ENCODE measurements around the gene SMS. TPM values are rescaled to one million over a fixed set of nuclear protein-coding genes. Genes with fewer than 3 reads are reported as not detected.

Gene SMS
- total and polyA plus RNA-seq, 10 of the 15 experiments (the other 5 are each of a cell fraction or from before 2014, with no cell fraction given): 55.8 to 156 (median 114) TPM

DNA sequence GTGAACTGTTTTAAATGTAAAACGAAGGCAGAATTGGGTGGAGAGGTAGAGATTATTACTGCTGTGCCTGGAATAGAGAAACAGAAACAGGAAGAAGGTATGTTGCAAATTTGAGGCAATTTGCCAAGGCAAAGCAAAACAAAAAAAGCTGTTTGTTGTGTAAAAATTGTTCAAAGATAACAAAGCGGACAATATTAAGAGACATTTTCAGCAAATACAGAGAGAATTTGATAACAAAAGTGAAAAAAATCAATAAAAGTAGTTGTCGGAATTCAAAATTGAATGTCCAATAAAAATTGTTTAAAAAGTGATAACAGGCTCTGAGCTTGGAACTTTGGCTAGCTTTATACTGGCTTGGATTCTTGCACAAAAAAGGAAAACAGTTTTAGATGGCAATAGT, 14.4 kb upstream of the SMS start (continued):
- TF ChIP-seq, protein P1, sequence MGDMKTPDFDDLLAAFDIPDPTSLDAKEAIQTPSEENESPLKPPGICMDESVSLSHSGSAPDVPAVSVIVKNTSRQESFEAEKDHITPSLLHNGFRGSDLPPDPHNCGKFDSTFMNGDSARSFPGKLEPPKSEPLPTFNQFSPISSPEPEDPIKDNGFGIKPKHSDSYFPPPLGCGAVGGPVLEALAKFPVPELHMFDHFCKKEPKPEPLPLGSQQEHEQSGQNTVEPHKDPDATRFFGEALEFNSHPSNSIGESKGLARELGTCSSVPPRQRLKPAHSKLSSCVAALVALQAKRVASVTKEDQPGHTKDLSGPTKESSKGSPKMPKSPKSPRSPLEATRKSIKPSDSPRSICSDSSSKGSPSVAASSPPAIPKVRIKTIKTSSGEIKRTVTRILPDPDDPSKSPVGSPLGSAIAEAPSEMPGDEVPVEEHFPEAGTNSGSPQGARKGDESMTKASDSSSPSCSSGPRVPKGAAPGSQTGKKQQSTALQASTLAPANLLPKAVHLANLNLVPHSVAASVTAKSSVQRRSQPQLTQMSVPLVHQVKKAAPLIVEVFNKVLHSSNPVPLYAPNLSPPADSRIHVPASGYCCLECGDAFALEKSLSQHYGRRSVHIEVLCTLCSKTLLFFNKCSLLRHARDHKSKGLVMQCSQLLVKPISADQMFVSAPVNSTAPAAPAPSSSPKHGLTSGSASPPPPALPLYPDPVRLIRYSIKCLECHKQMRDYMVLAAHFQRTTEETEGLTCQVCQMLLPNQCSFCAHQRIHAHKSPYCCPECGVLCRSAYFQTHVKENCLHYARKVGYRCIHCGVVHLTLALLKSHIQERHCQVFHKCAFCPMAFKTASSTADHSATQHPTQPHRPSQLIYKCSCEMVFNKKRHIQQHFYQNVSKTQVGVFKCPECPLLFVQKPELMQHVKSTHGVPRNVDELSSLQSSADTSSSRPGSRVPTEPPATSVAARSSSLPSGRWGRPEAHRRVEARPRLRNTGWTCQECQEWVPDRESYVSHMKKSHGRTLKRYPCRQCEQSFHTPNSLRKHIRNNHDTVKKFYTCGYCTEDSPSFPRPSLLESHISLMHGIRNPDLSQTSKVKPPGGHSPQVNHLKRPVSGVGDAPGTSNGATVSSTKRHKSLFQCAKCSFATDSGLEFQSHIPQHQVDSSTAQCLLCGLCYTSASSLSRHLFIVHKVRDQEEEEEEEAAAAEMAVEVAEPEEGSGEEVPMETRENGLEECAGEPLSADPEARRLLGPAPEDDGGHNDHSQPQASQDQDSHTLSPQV (IDR thresholded peaks at IDR 0.05): no peak
- TF ChIP-seq FOXM1 (IDR thresholded peaks at IDR 0.05; ENCODE audit: low read depth, low read length) (no peak), KLF5 (IDR thresholded peaks at IDR 0.05; ENCODE audit: partially characterized antibody) (no peak), TAF1 (IDR thresholded peaks at IDR 0.05; ENCODE audit: borderline replicate concordance, low read depth, low read length) (no peak), MLLT1 (IDR thresholded peaks at IDR 0.05) (no peak), ATF7 (IDR thresholded peaks at IDR 0.05; ENCODE audit: low read depth) (no peak), ZNF687 (IDR thresholded peaks at IDR 0.05) (no peak), E2F4 (IDR thresholded peaks at IDR 0.05; ENCODE audit: low read depth, low read length) (no peak), CHD4 (IDR thresholded peaks at IDR 0.05) (no peak), SMAD1 (IDR thresholded peaks at IDR 0.05; ENCODE audit: low read depth, partially characterized antibody) (no peak), TBL1XR1 (IDR thresholded peaks at IDR 0.05; ENCODE audit: low read depth, low read length) (no peak), DPF2 (IDR thresholded peaks at IDR 0.05) (no peak)
- TF ChIP-seq, protein P2, sequence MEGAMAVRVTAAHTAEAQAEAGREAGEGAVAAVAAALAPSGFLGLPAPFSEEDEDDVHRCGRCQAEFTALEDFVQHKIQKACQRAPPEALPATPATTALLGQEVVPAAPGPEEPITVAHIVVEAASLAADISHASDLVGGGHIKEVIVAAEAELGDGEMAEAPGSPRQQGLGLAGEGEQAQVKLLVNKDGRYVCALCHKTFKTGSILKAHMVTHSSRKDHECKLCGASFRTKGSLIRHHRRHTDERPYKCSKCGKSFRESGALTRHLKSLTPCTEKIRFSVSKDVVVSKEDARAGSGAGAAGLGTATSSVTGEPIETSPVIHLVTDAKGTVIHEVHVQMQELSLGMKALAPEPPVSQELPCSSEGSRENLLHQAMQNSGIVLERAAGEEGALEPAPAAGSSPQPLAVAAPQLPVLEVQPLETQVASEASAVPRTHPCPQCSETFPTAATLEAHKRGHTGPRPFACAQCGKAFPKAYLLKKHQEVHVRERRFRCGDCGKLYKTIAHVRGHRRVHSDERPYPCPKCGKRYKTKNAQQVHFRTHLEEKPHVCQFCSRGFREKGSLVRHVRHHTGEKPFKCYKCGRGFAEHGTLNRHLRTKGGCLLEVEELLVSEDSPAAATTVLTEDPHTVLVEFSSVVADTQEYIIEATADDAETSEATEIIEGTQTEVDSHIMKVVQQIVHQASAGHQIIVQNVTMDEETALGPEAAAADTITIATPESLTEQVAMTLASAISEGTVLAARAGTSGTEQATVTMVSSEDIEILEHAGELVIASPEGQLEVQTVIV (IDR thresholded peaks at IDR 0.05; ENCODE audit: borderline replicate concordance, partially characterized antibody): no peak
